Measurements from ENCODE around the gene IRX2. TPM values are rescaled to one million over a fixed set of nuclear protein-coding genes. Genes with fewer than 3 reads are reported as not detected.

Gene IRX2
- total RNA-seq, 4 donors from 2014 or later, result not detected

- Histone ChIP-seq H3K36me3 (no peaks in the 10 kb centered on the region), H3K4me1 (no peaks in the 10 kb centered on the region), H3K4me3 (no peak overlapping the region), H3K27ac (no peak overlapping the region), H3K9me3 (no peaks in the 10 kb centered on the region), H3K27me3 (no peaks in the 10 kb centered on the region)
- no peak for TF ChIP-seq CTCF (IDR thresholded peaks at IDR 0.05)
- TF ChIP-seq POLR2A (IDR thresholded peaks at IDR 0.05), result no peak
- no peak for DNase-seq
These were observed 35.6 kb downstream of the IRX2 start for GRCh38 chr5:2715856-2716255.

GRCh38 chr5:2714805-2715204, 36.7 kb downstream of the IRX2 start:
- Histone ChIP-seq H3K9me3 (no peaks in the 10 kb centered on the region), H3K4me3 (no peak overlapping the region), H3K36me3 (no peaks in the 10 kb centered on the region), H3K27me3 (no peaks in the 10 kb centered on the region), H3K4me1 (no peaks in the 10 kb centered on the region), H3K27ac (no peak overlapping the region)
- DNase-seq, result no peak
- TF ChIP-seq POLR2A (IDR thresholded peaks at IDR 0.05) (no peak), CTCF (IDR thresholded peaks at IDR 0.05) (no peak)

- no peak overlapping the region for H3K4me3 ChIP-seq
- no peak for TF ChIP-seq POLR2A (IDR thresholded peaks at IDR 0.05)
- TF ChIP-seq CTCF (IDR thresholded peaks at IDR 0.05), result no peak
- H3K27me3 ChIP-seq, result no peaks in the 10 kb centered on the region
- H3K4me1 ChIP-seq, result no peaks in the 10 kb centered on the region
- no peaks in the 10 kb centered on the region for H3K9me3 ChIP-seq
- no peak overlapping the region for H3K27ac ChIP-seq
- no peaks in the 10 kb centered on the region for H3K36me3 ChIP-seq
- no peak for DNase-seq
These were observed 37.5 kb downstream of the IRX2 start for GRCh38 chr5:2714026-2714425.

- Histone ChIP-seq H3K4me3 (no peak overlapping the region), H3K9me3 (no peaks in the 10 kb centered on the region)
- no peak for DNase-seq
These were observed 39.7 kb downstream of the IRX2 start for GRCh38 chr5:2711446-2712425.

GRCh38 chr5:2710910-2711309, 40.6 kb downstream of the IRX2 start:
- H3K27me3 ChIP-seq, result no peaks in the 10 kb centered on the region
- no peak overlapping the region for H3K27ac ChIP-seq
- no peak overlapping the region for H3K4me3 ChIP-seq
- no peak for DNase-seq
- H3K4me1 ChIP-seq, result no peaks in the 10 kb centered on the region
- no peaks in the 10 kb centered on the region for H3K36me3 ChIP-seq
- H3K9me3 ChIP-seq, result no peaks in the 10 kb centered on the region
- TF ChIP-seq CTCF (IDR thresholded peaks at IDR 0.05) (peak in 2 of 6 experiments; percentile 12 to 20), POLR2A (IDR thresholded peaks at IDR 0.05) (no peak)

More at GRCh38 chr5:2711446-2712425, 39.7 kb downstream of the IRX2 start:
- no peak for TF ChIP-seq CTCF (IDR thresholded peaks at IDR 0.05)
- no peak for TF ChIP-seq POLR2A (IDR thresholded peaks at IDR 0.05)
- H3K36me3 ChIP-seq, result no peaks in the 10 kb centered on the region
- H3K4me1 ChIP-seq, result no peaks in the 10 kb centered on the region
- no peak overlapping the region for H3K27ac ChIP-seq
- H3K27me3 ChIP-seq, result no peaks in the 10 kb centered on the region
